HepG2 (cell line): ENCODE data around the gene L3MBTL1. TPM values are rescaled to one million over a fixed set of nuclear protein-coding genes. Genes with fewer than 3 reads are reported as not detected.

ENCODE experiments used
- AHR ChIP-seq: IDR thresholded peaks from 2 replicates; pipeline ENCODE4 v1.6.1; 2018; ENCODE audit warnings: missing genetic modification reagents, missing compliant biosample characterization
- ATRX ChIP-seq: sonication (generic); formaldehyde crosslinking; IDR thresholded peaks from 2 replicates; pipeline ENCODE4 v1.4.0; 2020; ENCODE audit warnings: missing genetic modification reagents, borderline replicate concordance
- EED ChIP-seq: sonication (generic); formaldehyde crosslinking; IDR thresholded peaks from 2 replicates; pipeline ENCODE4 v1.5.0; 2020; ENCODE audit warnings: mild to moderate bottlenecking, missing genetic modification reagents
- HNRNPH1 ChIP-seq: fragments of 200-400 bp; formaldehyde crosslinking; optimal IDR thresholded peaks from 2 replicates; pipeline ENCODE3; 2017; ENCODE audit warnings: mild to moderate bottlenecking, low read depth, low read length
- IKZF1 ChIP-seq: fragments of 450-650 bp; IDR thresholded peaks from 2 replicates; pipeline ENCODE4 v1.7.1; 2016
- KAT7 ChIP-seq: IDR thresholded peaks from 2 replicates; pipeline ENCODE4 v1.6.1; 2018; ENCODE audit warnings: borderline replicate concordance, missing compliant biosample characterization
- KMT2A ChIP-seq: sonication (generic); formaldehyde crosslinking; IDR thresholded peaks from 2 replicates; pipeline ENCODE4 v1.4.0; 2020; ENCODE audit warnings: missing genetic modification reagents
- MTA1 ChIP-seq: sonication (generic); formaldehyde crosslinking; IDR thresholded peaks from 2 replicates; pipeline ENCODE4 v1.4.0; 2020; ENCODE audit warnings: missing genetic modification reagents, mild to moderate bottlenecking, borderline replicate concordance
- MTF1 ChIP-seq: sonication (generic); formaldehyde crosslinking; IDR thresholded peaks from 2 replicates; pipeline ENCODE4 v1.5.0; 2020; ENCODE audit warnings: missing genetic modification reagents
- MXI1 ChIP-seq: IDR thresholded peaks from 3 replicates; pipeline ENCODE4 v1.6.1; 2012; ENCODE audit warnings: low read depth, low read length, inconsistent platforms, borderline replicate concordance
- PLRG1 ChIP-seq: fragments of 450-650 bp; conservative IDR thresholded peaks from 2 replicates; pipeline ENCODE4 v1.6.1; 2016
- RAD21 ChIP-seq: fragments of 450-650 bp; formaldehyde crosslinking; IDR thresholded peaks from 2 replicates; pipeline ENCODE4 v1.5.0; 2020; ENCODE audit warnings: mild to moderate bottlenecking
- SOX6 ChIP-seq, 2 experiments: fragments of 450-650 bp in 1 of 2; sonication (generic) in 1 of 2; formaldehyde crosslinking in 1 of 2; IDR thresholded peaks; 2 replicates each; pipeline versions ENCODE4 v1.4.0 to v1.6.1; 2017 to 2020; ENCODE audit warnings: antibody characterized with exemption in 1 of 2, mild to moderate bottlenecking in 1 of 2, missing genetic modification reagents in 1 of 2
- ZFP91 ChIP-seq: sonication (generic); formaldehyde crosslinking; IDR thresholded peaks from 2 replicates; pipeline ENCODE4 v1.9.0; 2022; ENCODE audit warnings: missing genetic modification reagents, mild to moderate bottlenecking, borderline replicate concordance
- ZHX1 ChIP-seq: sonication (generic); formaldehyde crosslinking; IDR thresholded peaks from 2 replicates; pipeline ENCODE4 v1.8.1; 2022; ENCODE audit warnings: low read depth, mild to moderate bottlenecking, missing genetic modification reagents
- ZMYM3 ChIP-seq: sonication (generic); formaldehyde crosslinking; IDR thresholded peaks from 2 replicates; pipeline ENCODE4 v1.5.1; 2020; ENCODE audit warnings: mild to moderate bottlenecking, missing genetic modification reagents
- ZNF138 ChIP-seq: sonication (generic); formaldehyde crosslinking; IDR thresholded peaks from 2 replicates; pipeline ENCODE4 v1.5.0; 2020; ENCODE audit warnings: mild to moderate bottlenecking, low read depth, missing genetic modification reagents
- ZNF20 ChIP-seq: sonication (generic); formaldehyde crosslinking; IDR thresholded peaks from 2 replicates; pipeline ENCODE4 v1.4.0; 2020; ENCODE audit warnings: mild to moderate bottlenecking, moderate library complexity, missing genetic modification reagents
- ZNF326 ChIP-seq: sonication (generic); formaldehyde crosslinking; IDR thresholded peaks from 2 replicates; pipeline ENCODE4 v1.4.0; 2020; ENCODE audit warnings: missing genetic modification reagents, borderline replicate concordance
- ZNF331 ChIP-seq: sonication (generic); formaldehyde crosslinking; IDR thresholded peaks from 2 replicates; pipeline ENCODE4 v1.4.0; 2020; ENCODE audit warnings: missing genetic modification reagents
- ZNF580 ChIP-seq: IDR thresholded peaks from 2 replicates; pipeline ENCODE4 v1.6.1; 2016; ENCODE audit warnings: low read depth, borderline replicate concordance
- ZNF660 ChIP-seq: sonication (generic); formaldehyde crosslinking; IDR thresholded peaks from 2 replicates; pipeline ENCODE4 v1.5.1; 2020; ENCODE audit warnings: mild to moderate bottlenecking, low read depth, missing genetic modification reagents, borderline replicate concordance
- polyA plus RNA-seq, 8 experiments: library from polyadenylated mRNA; depleted of rRNA in 3 of 8; stranded (reverse) in 7 of 8; unstranded in 1 of 8; fragments of >200 nt; fragmentation: Illumina TruSeq in 4 of 8; extraction: Trizol in 4 of 8; gene quantifications; 2 replicates each; pipeline versions ENCODE4 v1.2.1 to v1.2.3, GENCODE V29; 2011 to 2016; ENCODE audit warnings: low read depth in 4 of 8, missing spikeins in 1 of 8, mixed read lengths in 1 of 8; ENCODE audit not compliant: insufficient read depth in 1 of 8
- total RNA-seq, 5 experiments: library from RNA; depleted of rRNA; stranded (reverse); fragments of >200 nt; fragmentation: Illumina TruSeq; extraction: Trizol; gene quantifications; 2 replicates each; pipeline ENCODE4 v1.2.3, GENCODE V29; 2016; ENCODE audit warnings: low read depth in 1 of 5
- TF ChIP-seq, protein P1 (sequence below): sonication (generic); formaldehyde crosslinking; IDR thresholded peaks from 2 replicates; pipeline ENCODE4 v1.8.0; 2022; ENCODE audit warnings: mild to moderate bottlenecking, missing genetic modification reagents, moderate library complexity
- TF ChIP-seq, protein P2 (sequence below): sonication (generic); formaldehyde crosslinking; IDR thresholded peaks from 2 replicates; pipeline ENCODE4 v1.5.0; 2020; ENCODE audit warnings: missing genetic modification reagents

L3MBTL1 gene
- total and polyA plus RNA-seq, 2 of the 13 experiments (the other 11 are each of a cell fraction or from before 2014, with no cell fraction given) = 9.0 to 17.8 TPM

DNA sequence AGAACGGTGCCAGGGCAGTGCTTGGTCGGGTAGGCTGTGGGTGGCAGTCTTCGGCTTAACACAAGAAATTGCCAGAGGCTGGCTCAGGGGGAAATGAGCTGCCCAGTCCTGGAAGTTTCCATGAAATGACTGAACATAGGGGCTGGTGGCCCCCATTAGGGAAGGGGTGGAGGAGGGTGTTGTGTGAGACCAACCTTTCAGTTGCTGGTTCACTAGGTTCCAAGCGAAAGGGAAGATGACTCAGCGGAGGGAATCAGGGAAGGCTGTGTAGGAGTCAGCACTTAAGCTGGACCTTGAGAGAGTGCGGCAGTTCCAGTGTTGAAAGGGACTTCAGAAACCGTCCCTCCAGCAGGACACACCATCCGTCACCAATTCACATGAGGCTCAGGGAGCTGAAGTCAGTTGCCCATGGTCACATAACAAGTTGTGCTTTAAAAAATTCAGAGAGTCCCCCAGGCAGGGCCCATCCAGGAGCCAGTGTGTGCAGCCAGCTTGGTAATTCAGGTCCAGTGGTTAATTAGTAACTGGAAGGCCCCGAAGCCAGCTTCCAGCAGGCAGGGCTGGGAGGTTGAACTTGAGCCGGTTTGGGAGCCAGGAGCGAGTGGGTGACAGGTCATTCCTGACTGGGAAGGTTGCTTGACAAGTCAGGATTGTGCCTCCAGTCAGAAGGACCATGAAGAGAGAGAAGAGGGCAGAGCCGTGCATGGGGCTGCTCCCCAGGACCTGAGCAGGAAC is 51.1 kb downstream of the L3MBTL1 start, which contains the start of gene SGK2 (continued):
- TF ChIP-seq ZNF660 (no peak; the same call in 1 of the 2 replicates), MTF1 (CRISPR knock-in tag) (no peak), ZNF326 (CRISPR knock-in tag) (no peak), ZMYM3 (peak; percentile 41), HNRNPH1 (no peak), MTA1 (CRISPR knock-in tag) (peak; percentile 19; the same call in 1 of the 2 replicates), ZNF20 (CRISPR knock-in tag) (no peak), SOX6 (IDR thresholded peaks at IDR 0.05) (no peak), SOX6 (CRISPR knock-in tag; IDR thresholded peaks at IDR 0.05) (peak; percentile 55; the same call in 1 of the 2 replicates), KAT7 (CRISPR knock-in tag) (peak; percentile 94; the same call in 1 of the 2 replicates), ZNF138 (CRISPR knock-in tag) (peak; percentile 85; the same call in 1 of the 2 replicates), ZNF580 (CRISPR knock-in tag) (peak; percentile 38; the same call in 1 of the 2 replicates), PLRG1 (no peak), KMT2A (CRISPR knock-in tag) (no peak; the same call in 1 of the 2 replicates), ZFP91 (CRISPR knock-in tag) (peak; percentile 82), MXI1 (peak; percentile 31; the same call in 1 of the 3 replicates), EED (peak; percentile 76; the same call in 1 of the 2 replicates), RAD21 (CRISPR knock-in tag) (peak; percentile 23; the same call in 1 of the 2 replicates), AHR (CRISPR knock-in tag) (peak; percentile 86), IKZF1 (no peak), ZNF331 (peak; percentile 77), ZHX1 (peak; percentile 81), ATRX (CRISPR knock-in tag) (no peak)
- TF ChIP-seq, protein P1, sequence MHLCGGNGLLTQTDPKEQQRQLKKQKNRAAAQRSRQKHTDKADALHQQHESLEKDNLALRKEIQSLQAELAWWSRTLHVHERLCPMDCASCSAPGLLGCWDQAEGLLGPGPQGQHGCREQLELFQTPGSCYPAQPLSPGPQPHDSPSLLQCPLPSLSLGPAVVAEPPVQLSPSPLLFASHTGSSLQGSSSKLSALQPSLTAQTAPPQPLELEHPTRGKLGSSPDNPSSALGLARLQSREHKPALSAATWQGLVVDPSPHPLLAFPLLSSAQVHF (CRISPR knock-in tag) = no peak
- TF ChIP-seq, protein P2, sequence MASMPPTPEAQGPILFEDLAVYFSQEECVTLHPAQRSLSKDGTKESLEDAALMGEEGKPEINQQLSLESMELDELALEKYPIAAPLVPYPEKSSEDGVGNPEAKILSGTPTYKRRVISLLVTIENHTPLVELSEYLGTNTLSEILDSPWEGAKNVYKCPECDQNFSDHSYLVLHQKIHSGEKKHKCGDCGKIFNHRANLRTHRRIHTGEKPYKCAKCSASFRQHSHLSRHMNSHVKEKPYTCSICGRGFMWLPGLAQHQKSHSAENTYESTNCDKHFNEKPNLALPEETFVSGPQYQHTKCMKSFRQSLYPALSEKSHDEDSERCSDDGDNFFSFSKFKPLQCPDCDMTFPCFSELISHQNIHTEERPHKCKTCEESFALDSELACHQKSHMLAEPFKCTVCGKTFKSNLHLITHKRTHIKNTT = no peak
